Mesodermal cell (in vitro differentiated cells): ENCODE data around the gene STK39.

Experiments
- H3K27ac ChIP-seq: 2 replicates; pipeline ENCODE4 v1.7.0; 2013; ENCODE audit warnings: mild to moderate bottlenecking, low read depth, low read length, moderate library complexity; ENCODE audit not compliant: severe bottlenecking
- H3K36me3 ChIP-seq: 2 replicates; pipeline ENCODE4 v1.7.1; 2013; ENCODE audit warnings: mild to moderate bottlenecking, low read length, moderate library complexity; ENCODE audit not compliant: control insufficient read depth, insufficient read depth
- H3K4me1 ChIP-seq: one replicate; pipeline ENCODE4 v1.7.1; 2013; ENCODE audit warnings: mild to moderate bottlenecking, low read length; ENCODE audit not compliant: insufficient read depth, control insufficient read depth, poor library complexity, severe bottlenecking
- H3K4me3 ChIP-seq: 2 replicates; pipeline ENCODE4 v1.7.0; 2013; ENCODE audit warnings: low read length, control low read depth, mild to moderate bottlenecking; ENCODE audit not compliant: insufficient read depth, poor library complexity, severe bottlenecking; ENCODE audit errors: extremely low read depth
- H3K9me3 ChIP-seq: 2 replicates; pipeline ENCODE4 v1.7.1; 2013; ENCODE audit warnings: mild to moderate bottlenecking, low read length, moderate library complexity; ENCODE audit not compliant: control insufficient read depth
- WGBS, 2 experiments: methylation state at CpG; one replicate each; pipeline ENCODE4 v1.1.5; 2013; ENCODE audit warnings: missing lambda C conversion rate in 2 of 2; ENCODE audit not compliant: insufficient coverage in 2 of 2; 5-methylcytosine and 5-hydroxymethylcytosine counted together

The STK39 gene

GRCh38 chr2:168157926-168158325 lies 89.5 kb downstream of the STK39 start:
- H3K4me1 ChIP-seq = no peaks in the 10 kb centered on the region
- no peak overlapping the region for H3K4me3 ChIP-seq
- 100% methylated on average over 1 of the region's 2 CpGs; no CpG with 5 or more reads in 1 of the 2 experiments for WGBS, 2 experiments
- peaks cover 14% of the 10 kb centered on the region for H3K36me3 ChIP-seq
- no peak overlapping the region for H3K27ac ChIP-seq
- no peaks in the 10 kb centered on the region for H3K9me3 ChIP-seq

GRCh38 chr2:168157070-168157469 lies 90.3 kb downstream of the STK39 start:
- H3K9me3 ChIP-seq = no peaks in the 10 kb centered on the region
- no peak overlapping the region for H3K4me3 ChIP-seq
- peaks cover 14% of the 10 kb centered on the region for H3K36me3 ChIP-seq
- no peaks in the 10 kb centered on the region for H3K4me1 ChIP-seq
- no peak overlapping the region for H3K27ac ChIP-seq
- 83 to 100% methylated on average over 1 to 2 of the region's 3 CpGs for WGBS, 2 experiments

- WGBS, 2 experiments = 82 to 93% methylated on average over 3 to 5 of the region's 5 CpGs
Measured at GRCh38 chr2:168156661-168157060, 90.7 kb downstream of the STK39 start.

GRCh38 chr2:168155680-168156079 lies 91.7 kb downstream of the STK39 start:
- no peak overlapping the region for H3K4me3 ChIP-seq
- H3K9me3 ChIP-seq = no peaks in the 10 kb centered on the region
- H3K36me3 ChIP-seq = peaks cover 10% of the 10 kb centered on the region
- no peak overlapping the region for H3K27ac ChIP-seq
- 82 to 100% methylated on average over 2 of the region's 2 CpGs for WGBS, 2 experiments
- H3K4me1 ChIP-seq = no peaks in the 10 kb centered on the region

More at GRCh38 chr2:168156661-168157060, 90.7 kb downstream of the STK39 start:
- H3K36me3 ChIP-seq = peaks cover 14% of the 10 kb centered on the region
- no peak overlapping the region for H3K4me3 ChIP-seq
- H3K4me1 ChIP-seq = no peaks in the 10 kb centered on the region
- no peak overlapping the region for H3K27ac ChIP-seq
- no peaks in the 10 kb centered on the region for H3K9me3 ChIP-seq

- 78% methylated on average over 3 of the region's 3 CpGs; no CpG with 5 or more reads in 1 of the 2 experiments for WGBS, 2 experiments
- H3K27ac ChIP-seq = no peak overlapping the region
- no peaks in the 10 kb centered on the region for H3K9me3 ChIP-seq
- H3K4me3 ChIP-seq = no peak overlapping the region
- no peaks in the 10 kb centered on the region for H3K4me1 ChIP-seq
- H3K36me3 ChIP-seq = peaks cover 7% of the 10 kb centered on the region
Measured at GRCh38 chr2:168155046-168155445, 92.3 kb downstream of the STK39 start.

- Histone ChIP-seq H3K9me3 (no peaks in the 10 kb centered on the region), H3K4me3 (no peak overlapping the region), H3K4me1 (no peaks in the 10 kb centered on the region), H3K36me3 (no peaks in the 10 kb centered on the region), H3K27ac (no peak overlapping the region)
- WGBS, 2 experiments = 100% methylated on average over 1 of the region's 2 CpGs; no CpG with 5 or more reads in 1 of the 2 experiments
Measured at GRCh38 chr2:168152902-168153530, 94.4 kb downstream of the STK39 start.

- H3K36me3 ChIP-seq = no peaks in the 10 kb centered on the region
- H3K27ac ChIP-seq = no peak overlapping the region
- no peak overlapping the region for H3K4me3 ChIP-seq
- 86 to 100% methylated on average over 3 of the region's 6 CpGs for WGBS, 2 experiments
- H3K4me1 ChIP-seq = no peaks in the 10 kb centered on the region
- H3K9me3 ChIP-seq = no peaks in the 10 kb centered on the region
Measured at GRCh38 chr2:168149986-168150385, 97.4 kb downstream of the STK39 start.

- no peaks in the 10 kb centered on the region for H3K9me3 ChIP-seq
- no peaks in the 10 kb centered on the region for H3K4me1 ChIP-seq
- no peak overlapping the region for H3K4me3 ChIP-seq
- 79 to 92% methylated on average over 3 to 4 of the region's 5 CpGs for WGBS, 2 experiments
- H3K36me3 ChIP-seq = no peaks in the 10 kb centered on the region
- H3K27ac ChIP-seq = no peak overlapping the region
Measured at GRCh38 chr2:168149150-168149974, 98.0 kb downstream of the STK39 start.

- WGBS, 2 experiments = 87 to 88% methylated on average over 4 of the region's 8 CpGs
- H3K4me3 ChIP-seq = no peak overlapping the region
- no peaks in the 10 kb centered on the region for H3K9me3 ChIP-seq
- H3K4me1 ChIP-seq = no peaks in the 10 kb centered on the region
- H3K27ac ChIP-seq = no peak overlapping the region
- H3K36me3 ChIP-seq = no peaks in the 10 kb centered on the region
Measured at GRCh38 chr2:168147830-168148794, 99.3 kb downstream of the STK39 start.
